Neuron (in vitro differentiated cells): ENCODE results near the gene CCDC74B.
"Not testable (repeated sequence)": the region's sequence is repeated elsewhere in the genome, so short reads cannot be mapped to it uniquely, and the experiment has no call there.

Source experiments
- H2AFZ ChIP-seq: one replicate; pipeline ENCODE4 v1.6.1; 2013; ENCODE audit warnings: low read depth, mild to moderate bottlenecking, inconsistent platforms, low read length, moderate library complexity
- H3K27me3 ChIP-seq: one replicate; pipeline ENCODE4 v1.6.1; 2013; ENCODE audit warnings: low read length; ENCODE audit not compliant: insufficient read depth
- H3K36me3 ChIP-seq: one replicate; pipeline ENCODE4 v1.6.1; 2013; ENCODE audit warnings: low read length; ENCODE audit not compliant: insufficient read depth
- H3K4me1 ChIP-seq: one replicate; pipeline ENCODE4 v1.6.1; 2013; ENCODE audit warnings: low read length; ENCODE audit not compliant: insufficient read depth
- H3K4me3 ChIP-seq: 2 replicates; pipeline ENCODE4 v1.5.1; 2013; ENCODE audit warnings: mild to moderate bottlenecking, low read length, moderate library complexity
- H3K9me3 ChIP-seq: one replicate; pipeline ENCODE4 v1.6.1; 2013; ENCODE audit warnings: low read length

CCDC74B gene

GRCh38 chr2:130159376-130159775 is 14.5 kb upstream of the CCDC74B start:
- H3K4me3 ChIP-seq, H3K27me3 ChIP-seq, H3K9me3 ChIP-seq, H2AFZ ChIP-seq, H3K4me1 ChIP-seq: not testable (repeated sequence)
- H3K36me3 ChIP-seq, result peaks cover 44% of the 10 kb centered on the region

DNA sequence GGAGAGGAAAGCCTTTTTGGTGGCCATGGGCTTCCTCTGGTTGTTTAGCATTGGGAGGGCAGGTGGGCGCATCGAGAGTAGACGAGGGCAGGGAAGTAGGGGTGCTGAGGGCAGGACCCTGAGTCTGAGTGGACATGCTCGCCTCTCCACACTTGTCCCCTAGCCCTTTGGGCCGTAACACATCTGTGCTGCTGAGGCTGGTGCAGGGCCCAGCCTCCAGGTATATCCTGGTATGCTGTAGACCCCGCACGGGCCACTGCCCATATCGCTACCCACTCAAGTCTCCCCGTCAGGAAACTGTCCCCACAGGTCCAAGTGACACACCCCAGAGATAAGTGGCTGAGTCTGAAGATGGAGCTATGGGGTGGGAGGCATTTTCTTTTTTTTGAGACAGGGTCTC is 13.7 kb upstream of the CCDC74B start:
- Histone ChIP-seq H3K27me3 (no peaks in the 10 kb centered on the region), H3K36me3 (peaks cover 40% of the 10 kb centered on the region), H3K4me1 (no peaks in the 10 kb centered on the region), H3K4me3 (no peak overlapping the region), H3K9me3 (no peaks in the 10 kb centered on the region), H2AFZ (no peak overlapping the region)

GRCh38 chr2:130157825-130158514 is 13.1 kb upstream of the CCDC74B start:
- H3K36me3 ChIP-seq, result peaks cover 38% of the 10 kb centered on the region

GRCh38 chr2:130157354-130157753 is 12.4 kb upstream of the CCDC74B start:
- not testable (repeated sequence) for H3K9me3 ChIP-seq, H3K27me3 ChIP-seq, H2AFZ ChIP-seq, H3K4me3 ChIP-seq, H3K4me1 ChIP-seq
- H3K36me3 ChIP-seq, result peaks cover 38% of the 10 kb centered on the region

More at GRCh38 chr2:130157825-130158514, 13.1 kb upstream of the CCDC74B start:
- not testable (repeated sequence) for H2AFZ ChIP-seq, H3K27me3 ChIP-seq, H3K9me3 ChIP-seq, H3K4me1 ChIP-seq, H3K4me3 ChIP-seq

GRCh38 chr2:130156624-130157004 is 11.7 kb upstream of the CCDC74B start:
- Histone ChIP-seq H3K9me3 (no peaks in the 10 kb centered on the region), H3K4me3 (no peak overlapping the region), H3K27me3 (no peaks in the 10 kb centered on the region), H3K4me1 (no peaks in the 10 kb centered on the region), H2AFZ (no peak overlapping the region), H3K36me3 (peaks cover 43% of the 10 kb centered on the region)

GRCh38 chr2:130155956-130156623 is 11.2 kb upstream of the CCDC74B start:
- not testable (repeated sequence) for H3K4me3 ChIP-seq, H2AFZ ChIP-seq, H3K4me1 ChIP-seq, H3K9me3 ChIP-seq, H3K27me3 ChIP-seq
- H3K36me3 ChIP-seq, result peaks cover 43% of the 10 kb centered on the region

- H3K9me3 ChIP-seq, result no peaks in the 10 kb centered on the region
- H3K36me3 ChIP-seq, result peaks cover 41% of the 10 kb centered on the region
These were observed 10.2 kb upstream of the CCDC74B start for GRCh38 chr2:130154773-130155765.

DNA sequence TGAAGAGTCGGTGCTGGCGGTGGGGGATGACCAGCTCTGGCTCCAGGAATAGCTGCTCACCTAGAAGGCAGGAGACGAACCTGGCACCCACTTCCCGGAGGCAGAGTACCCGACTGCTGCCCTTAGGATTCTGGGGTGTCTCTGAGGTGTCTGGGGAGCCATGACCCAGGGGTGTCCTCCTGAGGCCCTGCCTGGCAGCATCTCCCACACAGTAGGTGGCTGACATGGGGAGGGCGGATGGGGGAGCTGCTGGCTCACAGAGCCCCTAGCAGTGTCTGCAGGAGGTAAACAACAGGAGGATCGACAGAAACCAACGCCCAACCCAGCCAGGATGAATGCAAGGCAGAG is 9.5 kb upstream of the CCDC74B start:
- H3K27me3 ChIP-seq, H3K9me3 ChIP-seq, H3K4me1 ChIP-seq, H2AFZ ChIP-seq, H3K4me3 ChIP-seq: not testable (repeated sequence)
- peaks cover 34% of the 10 kb centered on the region for H3K36me3 ChIP-seq

More at GRCh38 chr2:130154773-130155765, 10.2 kb upstream of the CCDC74B start:
- H3K4me3 ChIP-seq, result no peak overlapping the region
- H3K27me3 ChIP-seq, result no peaks in the 10 kb centered on the region
- no peaks in the 10 kb centered on the region for H3K4me1 ChIP-seq
- H2AFZ ChIP-seq, result no peak overlapping the region

GRCh38 chr2:130153721-130154422 is 9.0 kb upstream of the CCDC74B start:
- H3K4me1 ChIP-seq, H3K4me3 ChIP-seq, H3K27me3 ChIP-seq, H3K9me3 ChIP-seq, H2AFZ ChIP-seq: not testable (repeated sequence)
- H3K36me3 ChIP-seq, result peaks cover 33% of the 10 kb centered on the region

- no peak overlapping the region for H3K4me3 ChIP-seq
- H3K36me3 ChIP-seq, result peaks cover 33% of the 10 kb centered on the region
These were observed 8.1 kb upstream of the CCDC74B start for GRCh38 chr2:130152816-130153595.

DNA sequence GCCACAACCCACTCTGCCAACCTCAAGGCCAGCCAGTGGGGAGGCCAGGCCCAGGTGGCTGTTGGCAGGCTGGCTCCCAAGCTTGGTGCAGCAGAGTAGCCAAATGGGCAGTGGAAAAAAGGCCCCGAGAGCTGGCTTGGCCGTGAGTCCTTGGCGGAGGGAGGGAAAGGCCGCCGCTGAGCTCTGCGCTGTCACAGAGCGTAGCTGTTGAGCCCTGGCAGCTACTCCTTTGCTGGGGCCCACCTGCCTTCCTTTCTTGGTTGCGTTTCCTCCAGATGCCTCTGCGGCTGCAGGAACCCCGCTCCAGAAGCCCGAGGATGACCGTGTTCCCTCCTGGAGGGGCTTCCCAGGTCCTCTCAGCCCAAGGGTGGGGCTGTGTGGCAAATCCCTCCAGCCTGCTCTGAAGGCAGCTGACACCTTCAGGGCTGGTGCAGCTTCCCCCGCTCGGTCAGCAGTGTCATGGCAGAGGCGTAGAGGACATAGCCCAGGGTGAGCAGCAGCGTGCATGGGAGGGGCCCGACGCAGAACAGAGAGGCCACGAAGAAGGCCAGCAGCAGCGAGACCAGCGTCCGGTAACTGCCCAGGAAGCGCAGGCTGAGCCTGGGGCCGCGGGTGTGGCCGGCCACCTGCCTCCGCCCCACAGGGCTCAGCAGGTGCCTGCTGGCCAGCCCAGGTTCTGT is 7.4 kb upstream of the CCDC74B start:
- H3K9me3 ChIP-seq, H2AFZ ChIP-seq, H3K4me1 ChIP-seq: not testable (repeated sequence)

More at GRCh38 chr2:130152816-130153595, 8.1 kb upstream of the CCDC74B start:
- H2AFZ ChIP-seq, result no peak overlapping the region
- H3K4me1 ChIP-seq, result no peaks in the 10 kb centered on the region
- H3K27me3 ChIP-seq, result no peaks in the 10 kb centered on the region
- H3K9me3 ChIP-seq, result no peaks in the 10 kb centered on the region

GRCh38 chr2:130151145-130151512 is 6.2 kb upstream of the CCDC74B start:
- not testable (repeated sequence) for H2AFZ ChIP-seq, H3K4me1 ChIP-seq, H3K4me3 ChIP-seq, H3K27me3 ChIP-seq, H3K9me3 ChIP-seq
- peaks cover 24% of the 10 kb centered on the region for H3K36me3 ChIP-seq

More for the DNA sequence above, 7.4 kb upstream of the CCDC74B start:
- peaks cover 29% of the 10 kb centered on the region for H3K36me3 ChIP-seq
- H3K27me3 ChIP-seq, H3K4me3 ChIP-seq: not testable (repeated sequence)
